GM13977 (cell line): ENCODE results near the gene DPF3.

Experiments used
- DNase-seq: peaks from one replicate; pipeline ENCODE4 v3.0.0; 2012; ENCODE audit warnings: low spot score
- in situ Hi-C: fragments of 300-500 bp; cut with MboI; formaldehyde crosslinking; loops from one replicate; pipeline ENCODE4 v1.12.0; 2022; ENCODE audit warnings: low sequenced_read_pairs, low pct_unique_long_range_greater_than_20kb, mixed read lengths, inconsistent platforms; ENCODE audit not compliant: unreplicated experiment
- TF ChIP-seq, protein P1 (sequence below): IDR thresholded peaks from 2 replicates; pipeline ENCODE4 v1.5.1; 2012; ENCODE audit warnings: mild to moderate bottlenecking, control low read depth; ENCODE audit not compliant: insufficient read depth; ENCODE audit errors: extremely low read depth, missing control alignments

DPF3 gene

GRCh38 chr14:72812292-72812851 lies 81.5 kb downstream of the DPF3 start:
- TF ChIP-seq, protein P1, sequence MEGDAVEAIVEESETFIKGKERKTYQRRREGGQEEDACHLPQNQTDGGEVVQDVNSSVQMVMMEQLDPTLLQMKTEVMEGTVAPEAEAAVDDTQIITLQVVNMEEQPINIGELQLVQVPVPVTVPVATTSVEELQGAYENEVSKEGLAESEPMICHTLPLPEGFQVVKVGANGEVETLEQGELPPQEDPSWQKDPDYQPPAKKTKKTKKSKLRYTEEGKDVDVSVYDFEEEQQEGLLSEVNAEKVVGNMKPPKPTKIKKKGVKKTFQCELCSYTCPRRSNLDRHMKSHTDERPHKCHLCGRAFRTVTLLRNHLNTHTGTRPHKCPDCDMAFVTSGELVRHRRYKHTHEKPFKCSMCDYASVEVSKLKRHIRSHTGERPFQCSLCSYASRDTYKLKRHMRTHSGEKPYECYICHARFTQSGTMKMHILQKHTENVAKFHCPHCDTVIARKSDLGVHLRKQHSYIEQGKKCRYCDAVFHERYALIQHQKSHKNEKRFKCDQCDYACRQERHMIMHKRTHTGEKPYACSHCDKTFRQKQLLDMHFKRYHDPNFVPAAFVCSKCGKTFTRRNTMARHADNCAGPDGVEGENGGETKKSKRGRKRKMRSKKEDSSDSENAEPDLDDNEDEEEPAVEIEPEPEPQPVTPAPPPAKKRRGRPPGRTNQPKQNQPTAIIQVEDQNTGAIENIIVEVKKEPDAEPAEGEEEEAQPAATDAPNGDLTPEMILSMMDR: no peak
- DNase-seq: no peak
- in situ Hi-C loops: no loop called here

DNA sequence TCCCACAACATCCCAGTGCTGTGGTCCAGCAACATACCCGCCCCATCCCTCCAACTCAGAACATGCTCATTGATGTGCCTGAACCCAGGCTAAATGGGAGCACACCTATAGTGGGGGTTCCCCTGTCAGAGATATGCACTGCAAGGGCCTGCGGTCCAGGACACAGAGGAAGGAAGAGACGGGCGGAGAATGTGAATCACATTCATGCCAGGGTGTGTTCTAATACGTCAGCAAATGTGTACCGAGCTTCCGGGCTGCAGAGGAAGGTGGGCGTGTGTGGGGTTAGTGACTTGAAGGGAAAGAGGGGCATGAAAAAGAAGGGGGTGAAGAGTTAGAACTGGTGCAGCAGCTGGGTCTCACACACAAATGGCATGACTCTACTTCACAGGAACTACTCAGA lies 83.7 kb downstream of the DPF3 start:
- in situ Hi-C loops: no loop called here
- DNase-seq: no peak
- TF ChIP-seq, protein P1: no peak

DNA sequence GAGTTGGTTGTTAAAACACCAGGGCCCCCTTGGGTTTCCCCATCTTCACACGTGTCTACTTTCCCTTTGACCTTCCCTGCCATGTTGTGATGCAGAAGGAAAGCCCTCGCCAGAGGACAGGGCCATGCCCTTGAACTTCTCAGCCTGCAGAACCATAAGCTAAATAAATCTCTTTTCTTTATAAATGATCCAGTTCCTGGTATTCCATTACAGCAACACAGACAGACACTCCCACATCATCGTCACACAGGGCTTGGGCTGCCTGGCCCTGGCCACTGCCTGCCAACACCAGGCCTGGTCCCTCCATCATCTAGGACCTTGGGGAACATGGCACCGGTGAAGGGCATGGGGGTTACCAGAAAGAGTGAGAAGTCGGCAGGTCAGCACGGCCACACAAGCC lies 84.8 kb downstream of the DPF3 start:
- TF ChIP-seq, protein P1: no peak
- no peak for DNase-seq
- in situ Hi-C loops: no loop called here

GRCh38 chr14:72808564-72808963 lies 85.3 kb downstream of the DPF3 start:
- DNase-seq: no peak
- in situ Hi-C loops: no loop called here
- TF ChIP-seq, protein P1: no peak

DNA sequence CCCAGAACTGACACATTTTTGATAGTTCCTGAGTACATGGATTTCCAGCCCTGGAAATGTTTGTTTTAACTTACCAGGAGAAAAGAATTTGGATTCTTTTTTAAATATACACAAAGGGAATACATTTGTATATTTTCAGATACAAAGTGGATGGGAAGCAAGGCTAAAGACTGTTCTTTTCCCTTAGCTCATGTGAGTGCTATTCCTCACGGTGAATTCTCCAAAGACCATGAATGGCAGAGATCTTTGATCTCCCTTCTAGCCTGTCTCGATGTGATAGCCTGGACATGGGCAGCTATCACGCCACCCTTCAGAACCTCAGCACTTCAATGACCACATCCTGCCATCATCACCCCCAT lies 91.3 kb downstream of the DPF3 start:
- DNase-seq: no peak
- TF ChIP-seq, protein P1: no peak
- in situ Hi-C loops: no loop called here

GRCh38 chr14:72801836-72802587 lies 91.9 kb downstream of the DPF3 start:
- DNase-seq: no peak
- in situ Hi-C loops: no loop called here
- TF ChIP-seq, protein P1: no peak
